A673 (cell line): ENCODE results near the gene PARP4. TPM values are rescaled to one million over a fixed set of nuclear protein-coding genes. Genes with fewer than 3 reads are reported as not detected.
"Not testable (repeated sequence)": the region's sequence is repeated elsewhere in the genome, so short reads cannot be mapped to it uniquely, and the experiment has no call there.

Source experiments
- BruUV-seq: library from RNA; stranded (reverse); fragments of 400-500 nt; replicated peaks from 2 replicates; lab custom pipeline; 2021; lab: Mats Ljungman, UMichigan
- CTCF ChIA-PET: fragments of 300-600 bp; sonication (Branson Sonifier 250); formaldehyde crosslinking; loops from one replicate; lab custom pipeline; 2022; ENCODE audit warnings: antibody characterized with exemption; lab: Charles Lee
- POLR2A ChIA-PET: fragments of 300-600 bp; sonication (Branson Sonifier 250); formaldehyde crosslinking; loops from one replicate; lab custom pipeline; 2022; ENCODE audit warnings: antibody characterized with exemption; ENCODE audit not compliant: low non-redundant PET; lab: Charles Lee
- DNase-seq: peaks from one replicate; pipeline ENCODE4 v3.0.0-alpha.2; 2015; ENCODE audit warnings: low spot score
- H3K27ac ChIP-seq: fragments of 200-600 bp; sonication (generic); 2 replicates; pipeline ENCODE4 v1.5.1; 2016; ENCODE audit warnings: mixed run types, low read depth, mild to moderate bottlenecking, mixed read lengths, antibody characterized with exemption, low read length; ENCODE audit not compliant: poor library complexity, severe bottlenecking
- H3K27me3 ChIP-seq: fragments of 200-600 bp; sonication (generic); replicated peaks from 2 replicates; pipeline ENCODE4 v1.6.1; 2017; ENCODE audit warnings: mixed run types, low read depth, mild to moderate bottlenecking, mixed read lengths, antibody characterized with exemption, low read length; ENCODE audit not compliant: insufficient read depth, poor library complexity
- H3K36me3 ChIP-seq: fragments of 200-600 bp; sonication (generic); 2 replicates; pipeline ENCODE4 v1.6.1; 2016; ENCODE audit warnings: mixed run types, mild to moderate bottlenecking, mixed read lengths, antibody characterized with exemption, low read length; ENCODE audit not compliant: insufficient read depth, poor library complexity, severe bottlenecking
- H3K4me1 ChIP-seq: fragments of 200-600 bp; sonication (generic); 2 replicates; pipeline ENCODE4 v1.6.1; 2017; ENCODE audit warnings: mixed run types, mild to moderate bottlenecking, mixed read lengths, antibody characterized with exemption, low read length; ENCODE audit not compliant: insufficient read depth, poor library complexity, severe bottlenecking
- H3K4me3 ChIP-seq: fragments of 200-600 bp; sonication (generic); 2 replicates; pipeline ENCODE4 v1.5.1; 2016; ENCODE audit warnings: low read depth, mixed run types, mild to moderate bottlenecking, mixed read lengths, low read length; ENCODE audit not compliant: poor library complexity, severe bottlenecking
- H3K9me3 ChIP-seq: fragments of 200-600 bp; sonication (generic); 2 replicates; pipeline ENCODE4 v1.6.1; 2016; ENCODE audit warnings: mixed run types, low read depth, mild to moderate bottlenecking, mixed read lengths, antibody characterized with exemption, low read length; ENCODE audit not compliant: poor library complexity, severe bottlenecking
- CTCF ChIP-seq: fragments of 300-800, 200-600 bp; sonication (generic); conservative IDR thresholded peaks from 2 replicates; pipeline ENCODE4 v1.5.1; 2017; ENCODE audit warnings: low read depth, mild to moderate bottlenecking, antibody characterized with exemption, low read length, moderate library complexity, mixed read lengths
- EZH2 ChIP-seq: fragments of 200-600 bp; sonication (generic); IDR thresholded peaks from 2 replicates; pipeline ENCODE4 v1.6.1; 2017; ENCODE audit warnings: borderline replicate concordance, low read depth, mild to moderate bottlenecking, mixed read lengths, antibody characterized with exemption, low read length; ENCODE audit not compliant: poor library complexity, severe bottlenecking
- intact Hi-C: fragments of 100-400 bp; cut with micrococcal nuclease; formaldehyde crosslinking; loops from one replicate; pipeline ENCODE4 v1.10.0; 2022; ENCODE audit not compliant: unreplicated experiment
- total RNA-seq: library from RNA; stranded (reverse); gene quantifications from 2 replicates; pipeline ENCODE4 v1.2.3, GENCODE V29; 2021

PARP4 gene
- total RNA-seq, 1 experiment from 2014 or later = 66.8 TPM

DNA sequence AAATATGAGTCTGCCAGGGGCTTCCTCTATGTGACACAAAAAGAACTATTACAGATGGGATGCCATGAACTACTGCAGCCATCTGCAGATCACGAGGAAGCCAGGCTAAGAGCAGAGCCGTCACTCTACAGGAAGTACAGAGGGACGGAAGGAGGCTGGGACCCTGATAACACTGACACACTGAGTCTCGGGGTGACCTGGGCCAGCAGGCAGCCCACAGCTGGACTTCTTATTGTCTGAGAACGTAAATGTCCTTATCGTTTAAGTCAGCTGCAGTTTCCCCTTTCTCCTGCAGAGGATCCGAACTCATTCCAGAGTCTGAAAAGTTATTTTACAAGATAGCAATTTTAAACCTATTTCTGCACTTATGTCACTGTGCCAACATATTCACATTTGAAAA, 20.7 kb downstream of the PARP4 start:
- intact Hi-C loops = no loop called here
- H3K27ac ChIP-seq = no peak overlapping the region
- no peaks in the 10 kb centered on the region for H3K27me3 ChIP-seq
- ChIA-PET POLR2A (no interaction called here), CTCF (no interaction called here)
- no peaks in the 10 kb centered on the region for H3K4me1 ChIP-seq
- BruUV-seq = no TSS peak
- H3K4me3 ChIP-seq = no peak overlapping the region
- TF ChIP-seq CTCF (no peak; the same call in 1 of the 2 replicates), EZH2 (no peak)
- H3K36me3 ChIP-seq = peaks cover 62% of the 10 kb centered on the region
- DNase-seq = no peak
- no peaks in the 10 kb centered on the region for H3K9me3 ChIP-seq

DNA sequence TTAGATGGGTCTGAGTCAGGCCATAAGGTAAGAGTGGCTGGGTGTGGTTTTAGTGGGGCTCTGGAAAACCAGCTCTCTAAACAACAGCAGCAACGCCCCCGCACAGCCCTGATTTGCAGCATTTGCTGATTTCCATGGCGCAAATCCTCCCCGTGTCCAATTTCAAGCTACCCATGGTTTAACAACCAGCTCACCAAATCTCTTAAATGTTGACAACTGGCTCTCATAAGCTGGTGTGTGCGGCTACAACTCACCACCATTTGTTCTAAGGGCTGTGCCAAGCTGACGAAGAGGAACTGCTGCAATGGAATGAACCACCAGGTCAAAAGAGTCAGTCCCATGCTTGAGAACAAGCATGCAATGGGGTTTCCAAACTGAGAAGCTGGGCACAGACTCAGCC, 22.9 kb downstream of the PARP4 start:
- H3K36me3 ChIP-seq = peaks cover 66% of the 10 kb centered on the region
- no TSS peak for BruUV-seq
- H3K9me3 ChIP-seq = no peaks in the 10 kb centered on the region
- no peaks in the 10 kb centered on the region for H3K4me1 ChIP-seq
- CTCF ChIA-PET = no interaction called here
- POLR2A ChIA-PET = no interaction called here
- H3K4me3 ChIP-seq = no peak overlapping the region
- intact Hi-C loops = no loop called here
- H3K27me3 ChIP-seq = no peaks in the 10 kb centered on the region
- no peak for DNase-seq
- TF ChIP-seq EZH2 = no peak
- TF ChIP-seq CTCF = no peak
- H3K27ac ChIP-seq = no peak overlapping the region

DNA sequence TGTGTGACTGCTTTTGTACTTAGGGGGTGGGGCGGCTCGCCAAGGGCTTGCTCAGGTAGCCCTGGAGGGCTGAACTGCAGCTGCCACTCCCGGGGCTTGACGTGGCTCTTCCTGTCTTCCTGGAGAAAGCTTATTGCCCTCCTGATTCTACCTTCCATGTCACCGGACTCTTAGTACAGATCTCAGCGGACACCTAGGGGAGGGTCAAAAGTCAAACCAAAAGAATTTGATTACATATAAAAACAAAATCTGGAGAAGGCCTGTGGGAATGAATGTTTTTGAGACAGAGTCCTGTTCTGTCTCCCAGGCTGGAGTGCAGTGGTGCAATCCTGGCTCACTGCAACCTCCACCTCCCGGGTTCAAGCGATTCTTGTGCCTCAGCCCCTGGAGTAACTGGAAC, 24.5 kb downstream of the PARP4 start:
- H3K36me3 ChIP-seq = peaks cover 53% of the 10 kb centered on the region
- POLR2A ChIA-PET, H3K4me3 ChIP-seq, BruUV-seq, H3K9me3 ChIP-seq, intact Hi-C loops, DNase-seq, H3K4me1 ChIP-seq, H3K27me3 ChIP-seq, H3K27ac ChIP-seq: not testable (repeated sequence)
- CTCF ChIA-PET = interaction anchor here (0.6 kb wide), 1 partner anchor 153 kb away, joined by 3 read pairs; no protein-coding TSS in a partner anchor

GRCh38 chr13:24486017-24486657, 26.4 kb downstream of the PARP4 start:
- H3K4me1 ChIP-seq, H3K27me3 ChIP-seq, DNase-seq, POLR2A ChIA-PET, H3K4me3 ChIP-seq, BruUV-seq, H3K27ac ChIP-seq, H3K9me3 ChIP-seq, CTCF ChIA-PET, intact Hi-C loops: not testable (repeated sequence)
- H3K36me3 ChIP-seq = peaks cover 49% of the 10 kb centered on the region
